Measurements from ENCODE around the gene FMNL3. TPM values are rescaled to one million over a fixed set of nuclear protein-coding genes. Genes with fewer than 3 reads are reported as not detected.

FMNL3 gene, protein sequence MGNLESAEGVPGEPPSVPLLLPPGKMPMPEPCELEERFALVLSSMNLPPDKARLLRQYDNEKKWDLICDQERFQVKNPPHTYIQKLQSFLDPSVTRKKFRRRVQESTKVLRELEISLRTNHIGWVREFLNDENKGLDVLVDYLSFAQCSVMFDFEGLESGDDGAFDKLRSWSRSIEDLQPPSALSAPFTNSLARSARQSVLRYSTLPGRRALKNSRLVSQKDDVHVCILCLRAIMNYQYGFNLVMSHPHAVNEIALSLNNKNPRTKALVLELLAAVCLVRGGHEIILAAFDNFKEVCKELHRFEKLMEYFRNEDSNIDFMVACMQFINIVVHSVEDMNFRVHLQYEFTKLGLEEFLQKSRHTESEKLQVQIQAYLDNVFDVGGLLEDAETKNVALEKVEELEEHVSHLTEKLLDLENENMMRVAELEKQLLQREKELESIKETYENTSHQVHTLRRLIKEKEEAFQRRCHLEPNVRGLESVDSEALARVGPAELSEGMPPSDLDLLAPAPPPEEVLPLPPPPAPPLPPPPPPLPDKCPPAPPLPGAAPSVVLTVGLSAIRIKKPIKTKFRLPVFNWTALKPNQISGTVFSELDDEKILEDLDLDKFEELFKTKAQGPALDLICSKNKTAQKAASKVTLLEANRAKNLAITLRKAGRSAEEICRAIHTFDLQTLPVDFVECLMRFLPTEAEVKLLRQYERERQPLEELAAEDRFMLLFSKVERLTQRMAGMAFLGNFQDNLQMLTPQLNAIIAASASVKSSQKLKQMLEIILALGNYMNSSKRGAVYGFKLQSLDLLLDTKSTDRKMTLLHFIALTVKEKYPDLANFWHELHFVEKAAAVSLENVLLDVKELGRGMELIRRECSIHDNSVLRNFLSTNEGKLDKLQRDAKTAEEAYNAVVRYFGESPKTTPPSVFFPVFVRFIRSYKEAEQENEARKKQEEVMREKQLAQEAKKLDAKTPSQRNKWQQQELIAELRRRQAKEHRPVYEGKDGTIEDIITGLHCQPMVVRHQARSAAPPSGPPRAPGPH
- 69.8 and 84.1 TPM in 2 replicates for total RNA-seq

DNA sequence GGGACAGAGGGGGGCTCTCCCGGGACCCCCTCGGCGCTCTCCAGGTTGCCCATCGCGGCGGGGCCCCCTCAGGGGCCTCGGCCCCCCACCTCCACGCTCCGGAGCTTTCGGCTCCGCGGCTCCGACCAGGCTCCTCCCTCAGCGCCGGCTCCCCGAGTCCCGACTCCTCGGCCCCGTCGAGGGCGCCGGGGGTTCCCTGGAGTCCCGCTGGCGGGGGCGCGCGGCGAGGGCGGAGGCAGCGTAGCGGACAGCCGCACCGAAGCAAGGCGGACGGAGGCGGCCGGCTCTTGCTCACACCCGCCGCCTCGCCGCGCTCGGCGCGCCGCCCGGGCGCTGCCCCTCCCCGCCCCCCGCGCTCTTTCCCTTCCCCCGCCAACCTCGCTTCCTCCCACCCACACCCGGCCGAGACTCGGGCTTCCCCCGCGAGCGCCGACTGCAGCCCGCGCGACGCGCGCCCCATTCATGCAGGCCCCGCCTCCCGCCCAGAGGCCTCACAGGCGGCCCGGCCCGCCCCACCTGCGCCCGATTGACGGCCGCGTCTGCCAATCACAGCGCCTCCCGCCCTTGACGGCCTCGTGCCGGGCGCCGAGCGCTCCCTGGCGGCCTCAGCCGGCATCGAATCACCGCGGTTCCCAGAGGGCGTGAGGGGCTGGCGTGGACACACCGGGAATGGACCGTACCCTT lies at the start of gene FMNL3:
Gene FMNL3, minus strand, starts transcription at position 278 of the 684 bp plus-strand sequence. Its CDS starts 225 bp downstream, at position 53.

DNA sequence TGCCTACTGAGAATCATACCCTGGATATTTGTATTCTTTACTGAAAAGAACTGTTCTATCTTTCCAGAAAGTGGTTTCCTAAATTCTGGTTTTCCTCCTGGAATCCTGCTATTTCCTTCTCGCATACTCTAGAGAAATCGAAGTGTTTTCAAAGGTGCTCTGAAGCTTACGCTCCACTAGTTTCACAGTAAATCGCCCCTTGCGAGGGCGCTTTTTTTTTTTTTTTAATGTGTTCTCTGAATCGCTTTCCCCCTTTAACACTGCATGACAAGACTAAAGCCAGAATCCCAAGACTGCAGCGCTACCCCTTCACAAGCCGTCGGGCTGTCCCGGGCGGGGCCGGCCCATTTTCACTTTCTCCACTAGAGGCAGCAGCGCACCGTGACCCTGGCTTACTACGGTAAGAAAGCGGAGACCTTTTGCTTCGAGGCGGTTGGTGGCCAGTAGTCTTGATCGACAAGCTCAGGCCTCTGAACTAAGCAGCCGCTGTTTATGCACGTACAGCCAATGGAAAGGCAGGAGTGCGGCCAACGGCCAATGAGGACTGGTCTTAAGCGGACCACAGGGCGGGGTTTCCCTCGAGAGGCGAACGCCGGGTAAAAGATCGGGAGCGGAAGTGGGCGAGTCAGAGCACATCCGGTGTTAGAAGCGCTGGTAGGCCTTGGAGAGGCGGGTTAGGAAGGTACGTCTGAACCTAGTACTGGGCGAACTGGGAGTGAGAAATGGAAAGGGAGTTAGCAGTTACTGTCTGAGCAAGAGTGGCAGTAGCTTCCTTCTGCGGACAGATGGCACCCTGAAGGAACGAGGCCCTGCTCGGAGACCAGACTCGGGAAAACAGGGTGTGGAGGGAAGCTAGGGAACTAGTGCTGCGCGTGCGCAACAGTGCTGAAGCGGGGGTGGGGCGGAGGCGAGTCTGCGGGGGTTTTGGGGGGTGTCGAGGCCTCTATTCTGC lies 34.0 kb upstream of the FMNL3 start, which contains the start of gene TMBIM6:
Gene TMBIM6, plus strand, starts transcription at position 628 of the 952 bp plus-strand sequence. CDS start 10,937 bp downstream, outside the sequence.

DNA sequence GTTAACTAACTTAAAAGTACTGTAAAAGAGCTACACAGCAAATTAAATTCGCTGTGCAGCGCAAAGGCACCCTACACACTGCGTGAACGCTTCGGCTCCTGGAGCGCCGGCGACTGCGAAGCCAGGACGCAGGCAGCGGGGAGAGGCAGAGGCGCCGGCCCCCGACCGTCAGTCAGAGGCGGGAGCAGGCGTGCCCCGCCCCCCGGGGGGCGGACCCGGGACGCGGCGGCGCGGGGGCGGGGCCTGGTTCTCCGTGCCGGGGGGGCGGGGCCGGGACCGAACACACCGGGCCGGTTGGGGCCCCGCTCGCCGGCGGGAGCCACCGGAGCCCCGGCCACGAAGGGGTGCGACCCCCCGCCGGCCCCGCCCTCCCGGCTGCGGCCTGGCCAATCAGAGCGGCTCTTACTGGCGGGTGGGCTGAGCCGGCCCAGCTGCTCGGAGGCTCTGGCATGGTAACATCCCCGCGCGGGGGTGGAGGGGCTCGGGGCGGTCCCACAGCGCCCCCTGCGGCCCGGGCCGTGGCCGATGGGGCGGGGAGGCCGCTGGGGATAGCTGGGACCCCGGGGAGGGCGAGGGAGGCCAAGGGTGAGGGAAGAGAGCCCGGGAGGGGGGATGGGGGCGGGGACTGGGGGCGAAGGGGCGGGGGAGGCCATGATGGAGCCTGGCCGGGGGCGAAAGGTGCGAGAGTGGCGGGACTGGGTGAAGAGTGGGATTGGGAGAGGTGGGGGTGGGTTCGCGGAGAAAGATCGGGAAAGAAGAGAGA lies 83.9 kb downstream of the FMNL3 start, which contains the start of gene PRPF40B:
Gene PRPF40B, plus strand, starts transcription at position 420 of the 763 bp plus-strand sequence. Its CDS starts 30 bp downstream, at position 450.

DNA sequence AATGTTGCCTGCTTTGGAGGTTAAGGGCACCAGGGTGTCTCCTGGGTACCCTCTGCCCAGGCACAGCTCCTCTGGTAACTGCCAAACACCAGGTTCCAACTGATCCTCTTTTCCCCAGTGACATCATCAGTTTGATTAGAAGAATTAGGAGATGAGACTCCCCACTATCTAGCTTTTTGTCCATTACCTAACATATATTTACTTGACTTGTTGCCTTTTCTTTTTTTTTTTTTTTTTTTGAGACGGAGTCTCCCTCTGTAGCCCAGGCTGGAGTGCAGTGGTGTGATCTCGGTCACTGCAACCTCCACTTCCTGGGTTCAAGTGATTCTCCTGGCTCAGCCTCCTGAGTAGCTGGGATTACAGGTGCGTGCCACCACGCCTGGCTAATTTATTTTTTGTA lies 101.7 kb downstream of the FMNL3 start, which contains the start of gene FAM186B:
Gene FAM186B, minus strand, starts transcription at position 101 of the 400 bp plus-strand sequence. CDS start 162 bp downstream, outside the sequence.

Small RNA genes within 50 kb of the gene (small RNA-seq; reads per million reads assigned to genes)
- not detected for gene AC020612.2
- gene HIGD1AP9: not detected
- not detected for gene POLR2KP1
- not detected for gene RNU6-834P

Other genes starting within 250 kb of the FMNL3 start
- 0.14 and 0.27 TPM in 2 replicates for gene KCNH3, start 168.4 kb downstream of the FMNL3 start, total RNA-seq
- 66.4 and 70.8 TPM in 2 replicates for gene MCRS1, start 139.3 kb downstream of the FMNL3 start, total RNA-seq
- gene FAM186B, start 101.8 kb downstream of the FMNL3 start, total RNA-seq: 0.27 and 0.43 TPM in 2 replicates
- 5.5 and 6.3 TPM in 2 replicates for gene PRPF40B, start 83.8 kb downstream of the FMNL3 start, total RNA-seq
- gene TMBIM6, start 34.2 kb upstream of the FMNL3 start, total RNA-seq: 402 and 473 TPM in 2 replicates
- gene NCKAP5L, start 121.0 kb upstream of the FMNL3 start, total RNA-seq: 22.2 and 29.2 TPM in 2 replicates
- gene BCDIN3D, start 135.7 kb upstream of the FMNL3 start, total RNA-seq: 2.4 and 3.3 TPM in 2 replicates
- gene FAIM2, start 196.5 kb upstream of the FMNL3 start, total RNA-seq: not detected in 2 replicates
- not detected in 2 replicates for gene AQP2, start 243.3 kb upstream of the FMNL3 start, total RNA-seq